HL-60 (cell line): ENCODE measurements around the gene HMGCL.
A peak's percentile ranks its signal among the peaks of the same experiment; 100 is the strongest.

Source experiments
- DNase-seq, 2 experiments: peaks; one replicate each; pipeline ENCODE4 v3.0.0-alpha.2; 2010 to 2020; ENCODE audit warnings: low read depth in 1 of 2, low spot score in 1 of 2
- H3K27ac ChIP-seq: fragments of 250-450 bp; sonication (Bioruptor Pico); replicated peaks from 2 replicates; pipeline ENCODE4 v1.5.1; 2020; ENCODE audit warnings: mild to moderate bottlenecking, moderate library complexity
- H3K27me3 ChIP-seq: fragments of 250-450 bp; sonication (Bioruptor Pico); 2 replicates; pipeline ENCODE4 v1.5.1; 2021; ENCODE audit warnings: mild to moderate bottlenecking, moderate library complexity; ENCODE audit not compliant: insufficient read depth, poor library complexity, severe bottlenecking
- H3K4me3 ChIP-seq: replicated peaks from 2 replicates; pipeline ENCODE4 v1.5.1; 2011; ENCODE audit warnings: mild to moderate bottlenecking, control low read depth, low read length; ENCODE audit not compliant: insufficient read depth
- GABPA ChIP-seq: IDR thresholded peaks from 2 replicates; pipeline ENCODE4 v1.6.1; 2012; ENCODE audit warnings: low read depth
- POLR2AphosphoS5 ChIP-seq: IDR thresholded peaks from 2 replicates; pipeline ENCODE4 v1.6.1; 2012; ENCODE audit warnings: low read depth
- SPI1 ChIP-seq: IDR thresholded peaks from 2 replicates; pipeline ENCODE4 v1.6.1; 2012; ENCODE audit warnings: low read depth, mild to moderate bottlenecking, borderline replicate concordance
- TF ChIP-seq, protein P1 (sequence below): IDR thresholded peaks from 2 replicates; pipeline ENCODE4 v1.6.1; 2012; ENCODE audit warnings: low read depth; ENCODE audit not compliant: insufficient replicate concordance
- TF ChIP-seq, protein P2 (sequence below): IDR thresholded peaks from one replicate; pipeline ENCODE4 v1.5.1; 2011; ENCODE audit warnings: low read length, control low read depth, inconsistent platforms; ENCODE audit not compliant: insufficient read depth

The HMGCL gene

GRCh38 chr1:23824711-23825075 is 536 bp downstream of the HMGCL start:
- DNase-seq = no peak
- TF ChIP-seq, protein P1, sequence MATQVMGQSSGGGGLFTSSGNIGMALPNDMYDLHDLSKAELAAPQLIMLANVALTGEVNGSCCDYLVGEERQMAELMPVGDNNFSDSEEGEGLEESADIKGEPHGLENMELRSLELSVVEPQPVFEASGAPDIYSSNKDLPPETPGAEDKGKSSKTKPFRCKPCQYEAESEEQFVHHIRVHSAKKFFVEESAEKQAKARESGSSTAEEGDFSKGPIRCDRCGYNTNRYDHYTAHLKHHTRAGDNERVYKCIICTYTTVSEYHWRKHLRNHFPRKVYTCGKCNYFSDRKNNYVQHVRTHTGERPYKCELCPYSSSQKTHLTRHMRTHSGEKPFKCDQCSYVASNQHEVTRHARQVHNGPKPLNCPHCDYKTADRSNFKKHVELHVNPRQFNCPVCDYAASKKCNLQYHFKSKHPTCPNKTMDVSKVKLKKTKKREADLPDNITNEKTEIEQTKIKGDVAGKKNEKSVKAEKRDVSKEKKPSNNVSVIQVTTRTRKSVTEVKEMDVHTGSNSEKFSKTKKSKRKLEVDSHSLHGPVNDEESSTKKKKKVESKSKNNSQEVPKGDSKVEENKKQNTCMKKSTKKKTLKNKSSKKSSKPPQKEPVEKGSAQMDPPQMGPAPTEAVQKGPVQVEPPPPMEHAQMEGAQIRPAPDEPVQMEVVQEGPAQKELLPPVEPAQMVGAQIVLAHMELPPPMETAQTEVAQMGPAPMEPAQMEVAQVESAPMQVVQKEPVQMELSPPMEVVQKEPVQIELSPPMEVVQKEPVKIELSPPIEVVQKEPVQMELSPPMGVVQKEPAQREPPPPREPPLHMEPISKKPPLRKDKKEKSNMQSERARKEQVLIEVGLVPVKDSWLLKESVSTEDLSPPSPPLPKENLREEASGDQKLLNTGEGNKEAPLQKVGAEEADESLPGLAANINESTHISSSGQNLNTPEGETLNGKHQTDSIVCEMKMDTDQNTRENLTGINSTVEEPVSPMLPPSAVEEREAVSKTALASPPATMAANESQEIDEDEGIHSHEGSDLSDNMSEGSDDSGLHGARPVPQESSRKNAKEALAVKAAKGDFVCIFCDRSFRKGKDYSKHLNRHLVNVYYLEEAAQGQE = no peak
- no peak for TF ChIP-seq GABPA
- no peak for TF ChIP-seq POLR2AphosphoS5
- no peak for TF ChIP-seq SPI1
- TF ChIP-seq, protein P2, sequence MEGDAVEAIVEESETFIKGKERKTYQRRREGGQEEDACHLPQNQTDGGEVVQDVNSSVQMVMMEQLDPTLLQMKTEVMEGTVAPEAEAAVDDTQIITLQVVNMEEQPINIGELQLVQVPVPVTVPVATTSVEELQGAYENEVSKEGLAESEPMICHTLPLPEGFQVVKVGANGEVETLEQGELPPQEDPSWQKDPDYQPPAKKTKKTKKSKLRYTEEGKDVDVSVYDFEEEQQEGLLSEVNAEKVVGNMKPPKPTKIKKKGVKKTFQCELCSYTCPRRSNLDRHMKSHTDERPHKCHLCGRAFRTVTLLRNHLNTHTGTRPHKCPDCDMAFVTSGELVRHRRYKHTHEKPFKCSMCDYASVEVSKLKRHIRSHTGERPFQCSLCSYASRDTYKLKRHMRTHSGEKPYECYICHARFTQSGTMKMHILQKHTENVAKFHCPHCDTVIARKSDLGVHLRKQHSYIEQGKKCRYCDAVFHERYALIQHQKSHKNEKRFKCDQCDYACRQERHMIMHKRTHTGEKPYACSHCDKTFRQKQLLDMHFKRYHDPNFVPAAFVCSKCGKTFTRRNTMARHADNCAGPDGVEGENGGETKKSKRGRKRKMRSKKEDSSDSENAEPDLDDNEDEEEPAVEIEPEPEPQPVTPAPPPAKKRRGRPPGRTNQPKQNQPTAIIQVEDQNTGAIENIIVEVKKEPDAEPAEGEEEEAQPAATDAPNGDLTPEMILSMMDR = no peak
- Histone ChIP-seq H3K27ac (peak overlapping the region; percentile 78), H3K27me3 (no peaks in the 10 kb centered on the region), H3K4me3 (peak overlapping the region; percentile 93)

DNA sequence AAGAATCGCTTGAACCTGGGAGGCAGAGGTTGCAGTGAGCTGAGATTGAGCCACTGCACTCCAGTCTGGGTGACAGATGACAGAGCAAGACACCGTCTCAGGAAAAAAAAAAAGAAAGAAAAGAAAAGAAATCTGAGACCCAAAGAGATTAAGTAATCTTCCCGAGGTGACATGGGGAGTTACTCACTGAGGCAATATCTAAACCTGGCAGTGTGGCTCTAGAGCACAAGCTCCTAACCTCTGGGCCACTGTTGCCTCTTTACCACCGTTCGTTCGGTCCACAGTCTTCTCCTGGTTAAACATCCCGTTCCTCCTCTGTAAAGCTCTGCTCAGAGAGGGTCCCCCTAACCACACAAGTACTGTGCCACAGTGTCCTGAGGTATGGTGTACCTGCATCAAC is 1.5 kb downstream of the HMGCL start:
- Histone ChIP-seq H3K4me3 (no peak overlapping the region), H3K27ac (no peak overlapping the region), H3K27me3 (no peaks in the 10 kb centered on the region)
- no peak for DNase-seq
- TF ChIP-seq GABPA (no peak), SPI1 (no peak), POLR2AphosphoS5 (no peak)
- TF ChIP-seq, protein P1 = no peak
- TF ChIP-seq, protein P2 = no peak

- DNase-seq = no peak
- no peak overlapping the region for H3K4me3 ChIP-seq
Measured at GRCh38 chr1:23817633-23818032, 7.6 kb downstream of the HMGCL start.

More at GRCh38 chr1:23817633-23818032, 7.6 kb downstream of the HMGCL start:
- TF ChIP-seq, protein P2 = no peak
- TF ChIP-seq GABPA (no peak), SPI1 (no peak), POLR2AphosphoS5 (no peak)
- TF ChIP-seq, protein P1 = no peak
- peak overlapping the region; percentile 42 for H3K27ac ChIP-seq
- no peaks in the 10 kb centered on the region for H3K27me3 ChIP-seq
